ENCODE data around the gene TLCD3B.

GRCh38 chr16:29993903-29994599, 37.0 kb downstream of the TLCD3B start:
- no peak for TF ChIP-seq GABPA (IDR thresholded peaks at IDR 0.05; ENCODE audit: low read depth)
- TF ChIP-seq, protein P1, sequence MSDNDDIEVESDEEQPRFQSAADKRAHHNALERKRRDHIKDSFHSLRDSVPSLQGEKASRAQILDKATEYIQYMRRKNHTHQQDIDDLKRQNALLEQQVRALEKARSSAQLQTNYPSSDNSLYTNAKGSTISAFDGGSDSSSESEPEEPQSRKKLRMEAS (IDR thresholded peaks at IDR 0.05; ENCODE audit: low read depth), result no peak
- TF ChIP-seq POLR2AphosphoS5 (IDR thresholded peaks at IDR 0.05; ENCODE audit: low read depth, low read length), result no peak
- TF ChIP-seq YY1 (IDR thresholded peaks at IDR 0.05; ENCODE audit: low read depth), result no peak
- TF ChIP-seq CTCF (IDR thresholded peaks at IDR 0.05), result no peak
- no peak for TF ChIP-seq RAD21 (IDR thresholded peaks at IDR 0.05; ENCODE audit: low read length)
- TF ChIP-seq TAF1 (IDR thresholded peaks at IDR 0.05; ENCODE audit: borderline replicate concordance, low read depth, low read length), result no peak
- TF ChIP-seq USF2 (IDR thresholded peaks at IDR 0.05; ENCODE audit: borderline replicate concordance, low read depth, low read length), result no peak
- TF ChIP-seq, protein P2, sequence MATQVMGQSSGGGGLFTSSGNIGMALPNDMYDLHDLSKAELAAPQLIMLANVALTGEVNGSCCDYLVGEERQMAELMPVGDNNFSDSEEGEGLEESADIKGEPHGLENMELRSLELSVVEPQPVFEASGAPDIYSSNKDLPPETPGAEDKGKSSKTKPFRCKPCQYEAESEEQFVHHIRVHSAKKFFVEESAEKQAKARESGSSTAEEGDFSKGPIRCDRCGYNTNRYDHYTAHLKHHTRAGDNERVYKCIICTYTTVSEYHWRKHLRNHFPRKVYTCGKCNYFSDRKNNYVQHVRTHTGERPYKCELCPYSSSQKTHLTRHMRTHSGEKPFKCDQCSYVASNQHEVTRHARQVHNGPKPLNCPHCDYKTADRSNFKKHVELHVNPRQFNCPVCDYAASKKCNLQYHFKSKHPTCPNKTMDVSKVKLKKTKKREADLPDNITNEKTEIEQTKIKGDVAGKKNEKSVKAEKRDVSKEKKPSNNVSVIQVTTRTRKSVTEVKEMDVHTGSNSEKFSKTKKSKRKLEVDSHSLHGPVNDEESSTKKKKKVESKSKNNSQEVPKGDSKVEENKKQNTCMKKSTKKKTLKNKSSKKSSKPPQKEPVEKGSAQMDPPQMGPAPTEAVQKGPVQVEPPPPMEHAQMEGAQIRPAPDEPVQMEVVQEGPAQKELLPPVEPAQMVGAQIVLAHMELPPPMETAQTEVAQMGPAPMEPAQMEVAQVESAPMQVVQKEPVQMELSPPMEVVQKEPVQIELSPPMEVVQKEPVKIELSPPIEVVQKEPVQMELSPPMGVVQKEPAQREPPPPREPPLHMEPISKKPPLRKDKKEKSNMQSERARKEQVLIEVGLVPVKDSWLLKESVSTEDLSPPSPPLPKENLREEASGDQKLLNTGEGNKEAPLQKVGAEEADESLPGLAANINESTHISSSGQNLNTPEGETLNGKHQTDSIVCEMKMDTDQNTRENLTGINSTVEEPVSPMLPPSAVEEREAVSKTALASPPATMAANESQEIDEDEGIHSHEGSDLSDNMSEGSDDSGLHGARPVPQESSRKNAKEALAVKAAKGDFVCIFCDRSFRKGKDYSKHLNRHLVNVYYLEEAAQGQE (IDR thresholded peaks at IDR 0.05; ENCODE audit: low read depth, low read length), result no peak
- no peak for TF ChIP-seq GATA2 (CRISPR knock-in tag; IDR thresholded peaks at IDR 0.05)
- no peak for TF ChIP-seq FOXJ3 (CRISPR knock-in tag; IDR thresholded peaks at IDR 0.05)
- no peak for TF ChIP-seq EZH2phosphoT487 (IDR thresholded peaks at IDR 0.05; ENCODE audit: borderline replicate concordance, low read depth)
